HG03097 (cell line): Measurements from ENCODE around the gene ZNF785.
"Not testable (repeated sequence)": the region's sequence is repeated elsewhere in the genome, so short reads cannot be mapped to it uniquely, and the experiment has no call there.

ENCODE experiments used
- ATAC-seq: cut with Tn5 transposase; IDR thresholded peaks from one replicate; pipeline ENCODE4 v1.9.1; 2021; ENCODE audit not compliant: unreplicated experiment, low FRiP score

The ZNF785 gene

DNA sequence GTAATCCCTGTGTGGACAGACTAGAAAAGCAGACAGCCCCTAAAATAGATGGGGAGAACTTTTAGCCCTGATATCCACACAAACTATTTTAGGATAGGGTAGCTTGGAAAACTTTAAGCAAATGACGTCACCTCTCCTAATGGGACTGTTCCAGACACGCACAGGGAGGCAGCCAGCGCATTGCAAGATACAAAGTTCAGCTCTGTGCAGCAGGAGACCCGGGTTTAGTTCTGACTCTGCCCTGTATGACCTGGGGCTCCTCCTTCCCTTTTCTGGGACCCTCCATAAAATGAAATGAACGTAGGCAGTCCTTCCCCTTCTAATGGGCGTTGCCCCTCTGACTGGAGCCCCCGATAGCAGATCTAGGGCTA, 18.4 kb upstream of the ZNF785 start:
- no peak for ATAC-seq

DNA sequence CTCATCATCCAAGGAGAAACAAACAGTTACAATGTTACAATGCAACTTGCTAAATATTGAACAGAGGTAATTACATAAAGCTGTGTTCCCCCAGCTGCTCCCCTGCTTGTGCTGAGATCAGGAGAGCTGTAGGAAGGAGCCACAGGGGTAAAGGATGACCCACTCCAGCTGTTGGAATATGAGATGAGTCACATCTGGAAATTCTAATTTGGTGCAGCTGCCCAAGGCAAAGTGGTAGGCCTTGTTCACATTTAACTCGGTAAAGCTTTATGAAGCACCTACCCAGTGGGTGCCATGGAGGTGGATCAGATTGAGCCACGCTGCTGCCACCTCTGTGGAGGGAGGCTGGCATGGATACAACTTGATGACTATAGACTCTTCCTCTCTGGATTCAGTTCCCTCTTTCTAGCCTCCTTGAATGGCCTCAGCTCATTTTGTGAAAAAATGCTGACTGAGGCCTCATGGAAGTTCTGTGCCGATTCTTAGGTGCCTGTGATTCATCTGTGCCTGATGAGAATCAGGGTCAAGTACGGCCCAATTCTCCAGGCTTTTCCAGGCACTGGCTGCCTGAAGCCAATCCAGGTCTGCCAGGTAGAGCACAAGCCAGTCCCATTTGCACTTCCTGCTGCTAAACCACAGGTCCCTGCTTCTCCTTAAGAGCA, 17.2 kb upstream of the ZNF785 start:
- ATAC-seq = no peak

DNA sequence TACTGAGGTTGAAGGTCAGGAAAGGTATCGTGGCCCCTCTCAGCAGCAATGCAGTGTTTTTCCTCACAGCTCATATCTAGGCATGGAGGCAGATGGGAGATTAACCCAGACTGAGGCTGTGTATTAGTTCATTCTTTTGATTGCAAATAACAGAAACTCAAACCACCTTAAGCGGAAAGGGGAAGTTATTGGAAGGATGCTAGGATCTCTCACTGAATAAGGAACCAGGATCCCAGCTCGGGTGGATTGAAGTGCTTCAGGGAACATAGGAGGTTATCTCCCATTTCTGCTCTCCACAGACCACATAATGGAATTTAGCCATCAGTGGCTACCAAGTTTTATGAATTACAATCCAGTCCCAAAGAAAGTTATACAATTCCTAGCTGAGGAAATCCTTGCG, 16.5 kb upstream of the ZNF785 start:
- ATAC-seq = no peak

DNA sequence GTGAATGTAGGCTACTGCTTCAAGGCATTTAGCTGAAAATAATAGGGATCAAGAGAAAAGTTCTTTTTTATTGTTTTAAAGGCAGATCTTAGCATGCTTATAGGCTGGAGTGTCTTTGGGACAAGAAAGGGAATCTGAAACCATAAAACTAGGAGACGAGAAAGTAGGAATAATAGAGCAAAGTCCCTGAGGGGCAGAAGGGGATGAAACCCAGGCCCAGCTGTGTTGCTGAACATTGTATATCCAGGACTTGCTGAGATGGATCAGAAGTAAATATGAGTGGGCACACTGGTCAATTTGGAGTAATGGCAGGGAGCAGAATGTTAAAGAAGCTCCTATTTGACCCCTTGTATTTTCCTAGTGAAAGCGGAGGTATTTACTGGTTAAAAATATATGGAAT, 15.4 kb upstream of the ZNF785 start:
- ATAC-seq = no peak

DNA sequence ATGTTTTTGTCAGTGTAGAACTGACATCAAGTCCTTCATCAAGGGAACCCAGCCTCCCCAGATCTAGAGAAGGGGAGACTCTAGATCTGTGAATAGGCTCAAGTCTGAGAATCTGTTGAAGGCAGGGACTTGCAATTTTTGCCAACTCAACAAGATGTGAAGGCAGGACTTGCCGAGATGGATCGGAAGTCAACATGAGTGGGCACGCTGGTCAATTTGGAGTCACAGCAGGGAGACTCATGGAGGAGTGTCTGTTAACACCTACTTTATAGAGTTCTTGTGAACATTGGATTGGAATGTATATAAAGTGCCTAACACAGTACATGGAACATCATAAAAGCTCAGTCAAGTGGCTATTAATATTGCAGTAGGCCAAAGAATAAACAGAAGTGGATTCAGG, 14.7 kb upstream of the ZNF785 start:
- ATAC-seq = no peak

DNA sequence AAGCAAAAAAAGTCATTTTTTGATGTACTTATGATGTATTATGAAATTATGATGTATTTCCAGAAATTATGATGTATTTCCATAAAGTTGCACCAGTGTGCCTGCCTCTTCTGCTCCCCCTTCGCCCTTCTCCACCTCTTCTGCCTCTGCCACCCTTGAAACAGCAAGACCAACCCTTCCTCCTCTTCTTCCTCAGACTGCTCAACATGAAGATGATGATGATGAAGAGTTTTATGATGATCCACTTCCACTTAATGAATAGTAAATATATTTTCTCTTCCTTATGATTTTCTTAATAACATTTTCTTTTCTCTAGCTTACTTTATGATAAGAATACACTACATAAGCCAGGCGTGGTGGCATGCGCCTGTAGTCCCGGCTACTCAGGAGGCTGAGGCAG, 7.4 kb upstream of the ZNF785 start:
- no peak for ATAC-seq

DNA sequence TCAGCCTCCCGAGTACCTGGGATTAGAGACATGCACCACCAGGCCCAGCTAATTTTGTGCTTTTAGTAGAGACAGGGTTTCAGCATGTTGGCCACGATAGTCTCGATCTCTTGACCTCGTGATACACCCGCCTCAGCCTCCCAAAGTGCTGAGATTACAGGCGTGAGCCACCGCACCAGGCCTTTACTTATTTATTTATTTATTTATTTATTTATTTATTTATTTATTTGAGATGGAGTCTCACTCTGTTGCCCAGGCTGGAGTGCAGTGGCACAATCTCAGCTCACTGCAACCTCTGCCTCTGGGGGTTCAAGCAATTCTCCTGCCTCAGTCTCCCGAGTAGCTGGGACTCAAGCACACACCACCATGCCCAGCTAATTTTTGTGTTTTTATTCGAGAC, 5.4 kb upstream of the ZNF785 start:
- ATAC-seq = not testable (repeated sequence)

DNA sequence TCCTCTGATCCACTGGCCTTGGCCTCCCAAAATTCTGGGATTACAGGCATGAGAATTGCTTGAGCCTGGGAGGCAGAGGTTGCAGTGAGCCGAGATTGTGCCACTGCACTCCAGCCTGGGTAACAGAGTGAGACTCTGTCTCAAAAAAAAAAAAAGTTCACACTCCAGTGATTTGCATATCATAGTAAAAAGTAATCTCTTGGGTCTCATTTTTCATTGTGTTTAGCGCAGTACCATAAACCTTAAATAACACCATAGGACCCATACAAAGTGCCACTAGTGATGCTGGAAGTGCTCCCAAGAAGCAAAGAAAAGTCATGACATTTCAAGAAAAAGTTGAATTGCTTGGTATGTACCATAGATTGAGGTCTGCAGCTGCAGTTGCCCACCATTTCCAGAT, 4.1 kb upstream of the ZNF785 start:
- not testable (repeated sequence) for ATAC-seq

DNA sequence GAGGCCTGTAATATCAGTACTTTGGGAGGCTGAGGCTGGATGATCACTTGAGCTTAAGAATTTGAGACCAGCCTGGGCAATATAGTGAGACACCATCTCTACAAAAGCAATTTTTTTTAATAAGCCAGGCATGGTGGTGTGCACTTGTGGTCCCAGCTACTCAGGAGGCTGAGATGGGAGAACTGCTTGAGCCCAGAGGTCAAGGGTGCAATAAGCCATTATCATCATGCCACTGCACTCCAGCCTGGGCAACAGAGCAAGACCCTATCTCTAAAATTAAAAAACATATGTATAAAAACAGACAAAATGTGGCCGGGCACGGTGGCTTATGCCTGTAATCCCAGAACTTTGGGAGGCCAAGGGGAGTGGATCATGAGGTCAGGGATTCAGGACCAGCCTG, 3.2 kb upstream of the ZNF785 start:
- ATAC-seq = no peak

DNA sequence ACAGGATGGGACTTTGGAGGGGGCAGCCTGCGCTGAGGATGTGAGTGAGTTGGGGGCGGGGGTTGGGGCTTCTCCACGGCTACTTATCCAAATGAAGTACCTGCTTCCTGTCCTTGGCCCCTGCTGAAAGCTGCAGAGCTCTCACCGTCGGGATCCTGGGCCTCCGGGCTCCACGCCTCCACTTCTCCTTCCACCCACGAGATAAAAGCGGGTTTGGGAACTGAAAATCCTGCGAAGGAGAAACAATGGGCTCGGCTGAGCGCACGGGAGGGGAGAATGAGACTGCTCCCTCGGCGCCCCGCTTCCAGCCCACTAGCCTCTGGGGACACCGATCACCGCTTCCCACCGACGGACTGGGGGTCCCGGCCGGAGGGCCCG, 486 bp downstream of the ZNF785 start:
- peak; percentile 25 for ATAC-seq

DNA sequence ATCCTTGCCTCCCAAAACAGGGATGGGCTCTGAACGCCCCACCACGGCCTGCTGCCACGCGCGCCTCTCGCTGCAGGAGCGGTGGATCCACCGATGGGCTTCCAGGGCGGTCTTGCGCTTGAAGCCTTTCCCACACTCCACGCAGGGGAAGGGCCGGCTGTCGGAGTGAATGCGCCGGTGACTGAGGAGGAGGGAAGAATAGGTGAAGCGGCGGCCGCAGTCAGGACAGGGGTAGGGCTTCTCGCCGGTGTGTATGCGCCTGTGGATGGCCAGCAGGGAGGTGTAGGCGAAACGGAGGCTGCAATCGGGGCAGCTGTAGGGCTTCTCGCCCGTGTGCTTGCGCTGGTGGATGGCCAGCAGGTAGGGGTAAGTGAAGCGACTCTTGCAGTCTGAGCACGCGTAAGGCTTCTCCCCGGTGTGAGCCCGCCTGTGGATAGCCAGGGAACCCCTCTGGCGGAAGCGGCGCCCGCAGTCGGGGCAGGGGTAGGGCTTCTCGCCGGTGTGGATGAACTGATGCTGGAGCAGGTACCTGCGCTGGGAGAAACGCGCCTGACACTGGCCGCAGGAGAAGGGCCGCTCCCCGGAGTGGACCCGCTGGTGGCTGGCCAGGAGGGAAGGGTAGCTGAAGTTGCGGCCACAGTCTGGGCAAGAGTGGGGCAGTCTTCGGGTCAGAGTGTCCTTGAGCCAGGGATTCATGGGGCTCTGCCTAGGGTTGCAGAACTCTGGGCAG, 2.7 kb downstream of the ZNF785 start:
- no peak for ATAC-seq

DNA sequence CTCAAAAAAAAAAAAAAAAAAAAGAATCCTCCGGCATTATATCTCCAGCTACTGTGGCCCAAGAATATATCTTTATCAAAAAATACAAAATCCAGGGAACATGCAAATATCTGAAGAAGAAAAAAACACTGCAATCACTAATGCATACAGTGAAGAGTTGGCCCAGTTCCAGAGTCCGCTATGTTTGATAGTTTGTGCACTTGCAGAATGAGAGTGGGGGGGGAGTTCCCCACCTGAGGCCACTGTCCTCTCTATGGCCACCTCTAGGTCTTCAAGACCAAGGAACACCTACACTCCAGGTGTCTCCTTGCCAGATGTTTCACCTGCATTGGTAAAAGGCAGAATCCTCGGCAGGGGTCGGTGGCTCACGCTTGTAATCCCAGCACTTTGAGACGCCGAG, 4.0 kb downstream of the ZNF785 start:
- ATAC-seq = no peak

DNA sequence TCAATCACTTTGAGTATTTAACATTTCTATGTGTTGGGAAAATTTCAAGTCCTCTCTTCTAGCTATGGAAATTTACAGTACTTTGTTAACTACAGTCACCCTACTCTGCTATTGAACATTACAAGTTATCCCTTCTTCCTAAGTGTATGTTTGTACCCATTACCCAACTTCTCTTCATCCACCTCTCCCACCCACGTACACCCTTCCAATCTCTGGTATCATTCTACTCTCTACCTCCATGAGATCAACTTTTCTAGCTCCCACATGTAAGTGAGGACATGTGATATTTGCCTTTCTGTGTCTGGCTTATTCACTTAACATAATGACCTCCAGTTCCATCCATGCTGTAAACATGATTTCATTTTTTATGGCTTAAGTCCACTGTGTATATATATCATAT, 10.8 kb downstream of the ZNF785 start:
- no peak for ATAC-seq

DNA sequence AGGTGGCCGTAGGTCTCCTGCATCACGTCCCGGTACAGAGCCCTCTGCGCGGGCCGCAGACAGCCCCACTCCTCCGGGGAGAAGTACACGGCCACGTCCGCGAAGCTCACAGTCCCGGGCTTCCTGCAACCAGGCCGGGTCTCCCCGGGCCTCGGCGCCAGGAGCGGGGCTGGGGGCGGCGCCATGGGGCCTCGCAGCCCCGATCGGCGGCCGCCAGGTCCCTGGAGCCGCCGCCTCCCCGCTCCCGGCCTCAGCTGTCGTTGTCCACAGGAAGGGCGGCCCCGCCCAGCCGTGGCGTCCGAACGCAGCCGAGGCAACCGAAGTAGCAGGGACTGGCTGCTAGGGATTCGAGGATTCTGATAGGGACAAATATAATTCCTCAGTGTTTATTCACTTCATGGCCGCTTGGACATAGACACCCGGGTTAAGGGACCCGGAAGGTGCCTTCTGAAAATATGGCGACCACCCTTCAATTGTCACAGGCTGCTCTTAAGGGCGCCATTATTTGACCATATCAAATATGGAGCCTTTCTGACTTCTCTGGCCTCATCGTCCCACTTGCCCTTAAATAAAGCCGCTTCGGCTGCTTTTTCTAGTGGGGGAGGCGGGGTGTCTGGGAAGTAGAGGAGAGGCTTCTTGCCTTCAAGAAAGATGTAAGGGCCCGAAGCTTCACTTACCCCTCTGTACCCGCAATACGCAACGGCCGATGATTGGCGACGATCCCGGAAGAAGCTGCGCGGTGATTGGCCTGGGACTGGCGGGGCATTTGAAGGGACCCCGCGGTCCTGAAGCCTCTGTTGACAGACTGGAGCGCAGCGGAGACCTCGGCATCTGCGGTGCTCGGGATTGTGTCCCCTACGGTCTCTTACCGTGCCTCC, 13.8 kb downstream of the ZNF785 start, which contains the start of gene ZNF688:
Gene ZNF688, minus strand, starts transcription at position 270 of the 878 bp plus-strand sequence. Its CDS starts 85 bp downstream, at position 185.
- peak; percentile 55 for ATAC-seq

DNA sequence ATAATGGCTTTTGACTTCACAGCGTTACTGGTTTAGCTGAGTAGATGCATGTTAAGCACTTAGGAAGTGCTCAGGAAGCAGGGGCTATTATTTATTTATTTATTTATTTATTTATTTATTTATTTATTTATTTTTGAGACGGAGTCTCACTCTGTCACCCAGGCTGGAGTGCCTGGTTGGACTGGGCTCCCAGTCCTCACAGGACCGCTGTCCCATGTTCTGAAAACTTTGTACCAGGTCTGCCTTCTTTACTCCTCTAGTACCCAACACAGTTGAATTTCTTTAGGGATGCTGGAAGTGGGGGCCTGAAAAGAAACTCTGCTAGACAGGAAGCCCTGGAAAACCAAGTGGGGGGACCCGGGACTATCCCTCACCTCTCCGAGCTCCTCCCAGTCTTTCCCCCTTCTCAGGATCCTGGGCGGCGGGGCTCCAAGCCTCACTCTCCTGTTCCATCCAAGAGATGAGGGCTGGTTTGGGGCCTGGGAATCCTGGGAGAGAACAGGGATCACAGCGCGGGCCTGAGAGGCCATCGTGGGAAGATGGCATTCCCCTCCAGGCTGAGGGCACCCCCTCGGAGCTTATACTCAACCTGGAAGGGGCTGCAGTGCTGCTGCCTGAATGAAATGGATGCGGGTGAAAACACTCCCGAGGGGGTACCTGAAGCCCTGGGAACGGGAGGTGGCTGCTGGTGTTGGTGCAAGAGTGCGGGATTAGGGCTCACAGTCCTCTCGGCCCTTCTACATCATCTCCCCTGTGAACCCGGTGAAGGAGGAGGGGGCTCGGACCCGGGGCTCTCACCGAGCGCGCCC, 14.7 kb downstream of the ZNF785 start:
- ATAC-seq = no peak

DNA sequence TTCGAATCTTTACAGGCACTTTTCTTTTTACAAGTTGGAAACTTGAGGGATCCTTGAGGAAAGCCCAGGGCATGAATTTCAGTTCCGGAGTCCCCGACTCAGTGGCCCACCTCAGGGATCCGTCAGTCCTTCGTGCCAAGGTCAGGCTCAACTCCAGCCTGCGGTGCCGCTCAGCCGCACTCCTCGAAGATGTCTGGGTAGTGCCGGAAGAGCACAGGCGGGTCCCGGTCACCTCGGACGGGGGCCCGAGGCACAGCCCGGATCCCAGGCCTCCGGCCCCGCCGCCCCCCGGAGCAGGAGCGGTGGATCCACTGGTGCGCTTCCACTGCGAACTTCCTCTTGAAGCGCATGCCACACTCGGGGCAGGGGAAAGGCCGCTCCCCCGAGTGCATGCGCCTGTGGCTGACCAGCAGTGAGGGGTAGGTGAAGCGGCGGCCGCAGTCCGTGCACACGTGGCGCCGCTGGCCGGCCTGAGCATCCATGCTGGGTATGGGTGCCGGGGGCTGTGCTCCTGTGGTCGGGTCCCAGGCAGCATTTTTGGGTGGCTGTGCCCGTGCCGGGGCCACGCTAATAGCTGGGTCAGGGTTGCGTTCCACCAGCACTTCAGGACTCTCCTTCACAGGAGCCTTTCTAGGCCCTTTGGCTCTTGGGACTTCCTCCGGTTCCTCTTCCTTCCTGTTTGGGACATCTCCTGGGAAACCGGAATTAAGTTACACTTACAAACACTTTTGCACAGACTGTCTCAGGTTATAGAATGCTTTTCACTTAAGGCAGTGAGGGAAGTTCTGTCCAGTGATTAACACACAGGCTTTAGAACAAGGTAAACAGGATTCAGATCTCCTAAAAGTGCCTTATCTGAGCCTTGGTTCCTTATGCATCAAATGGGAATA, 15.5 kb downstream of the ZNF785 start:
- ATAC-seq = no peak

DNA sequence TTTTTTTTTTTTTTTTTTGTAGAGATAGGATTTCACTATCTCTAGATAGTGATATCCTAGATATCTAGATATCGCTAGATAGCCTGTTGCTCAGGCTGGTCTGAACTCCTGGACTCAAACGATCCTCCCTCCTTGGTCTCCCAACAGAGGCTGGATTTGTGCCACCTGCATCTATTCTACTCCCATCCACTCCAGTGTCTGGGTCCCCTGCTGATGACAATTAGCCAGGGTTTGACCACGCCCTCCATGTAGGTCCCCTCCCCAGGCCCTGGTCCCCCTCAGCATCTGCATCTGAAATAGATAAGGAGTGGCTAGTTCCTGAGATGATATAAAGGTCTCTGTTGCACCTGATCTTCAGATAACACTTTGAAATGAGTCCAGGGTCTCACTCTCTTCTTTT, 16.2 kb downstream of the ZNF785 start:
- ATAC-seq = no peak

DNA sequence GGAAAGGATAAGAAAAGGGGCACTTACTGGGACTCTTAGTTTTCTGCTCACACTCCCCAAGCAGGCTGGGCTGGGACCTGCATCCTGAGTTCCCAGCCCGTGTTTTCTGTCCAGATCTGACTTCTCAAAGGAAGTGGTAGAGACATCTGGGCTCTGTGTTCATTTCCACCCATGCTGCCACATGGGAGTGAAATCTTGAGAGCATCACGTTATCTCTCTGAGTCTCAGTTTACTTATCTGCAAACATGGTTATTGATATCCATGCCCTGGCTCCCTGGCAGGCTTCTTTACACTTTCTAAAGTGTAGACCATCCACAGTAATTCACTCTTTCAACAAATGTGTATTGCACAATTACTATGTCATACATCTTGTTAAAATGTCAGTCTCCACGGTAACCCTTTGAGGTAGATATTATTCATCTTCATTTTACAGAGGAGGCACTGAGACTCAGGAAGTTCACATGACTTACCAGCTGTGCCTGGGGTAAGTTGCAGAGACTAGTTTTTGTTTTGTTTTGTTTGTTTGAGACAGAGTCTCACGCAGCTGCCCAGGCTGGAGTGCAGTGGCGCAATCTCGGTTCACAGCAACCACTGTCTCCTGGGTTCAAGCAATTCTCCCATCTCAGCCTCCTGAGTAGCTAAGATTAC, 17.4 kb downstream of the ZNF785 start:
- peak; percentile 26 for ATAC-seq
